ENCODE results near the gene PCCA.

GRCh38 chr13:100195568-100195967 lies 106.7 kb downstream of the PCCA start:
- TF ChIP-seq CTCF (IDR thresholded peaks at IDR 0.05) (no peak), POLR2A (IDR thresholded peaks at IDR 0.05) (no peak)

All from tibial nerve (tissue), 3 donors.